ENCODE results near the gene CAGE1. TPM values are rescaled to one million over a fixed set of nuclear protein-coding genes. Genes with fewer than 3 reads are reported as not detected.

The CAGE1 gene
- total RNA-seq, 1 donor from 2014 or later, result 0.07 TPM

DNA sequence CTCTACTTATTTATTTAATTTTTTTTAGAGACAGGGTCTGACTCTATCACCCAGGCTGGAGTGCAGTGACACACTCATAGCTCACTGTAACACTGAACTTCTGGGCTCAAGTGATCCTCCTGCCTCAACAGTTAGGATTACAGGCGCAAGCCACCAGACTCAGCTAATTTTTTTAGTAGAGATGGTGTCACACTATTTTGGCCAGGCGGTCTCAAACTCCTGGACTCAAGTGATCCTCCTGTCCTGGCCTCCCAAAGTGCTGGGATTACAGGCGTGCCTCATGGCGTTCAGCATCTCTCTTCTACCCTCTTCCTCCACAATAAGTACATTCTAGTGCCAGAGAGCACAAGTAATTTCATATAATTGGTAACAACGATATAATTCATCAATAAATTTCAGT is 82.0 kb downstream of the CAGE1 start:
- ATAC-seq (ENCODE audit: low read depth), result no peak
- no peak overlapping the region for H3K4me3 Mint-ChIP-seq
- H3K27me3 Mint-ChIP-seq, result no peaks in the 10 kb centered on the region
- H3K4me1 Mint-ChIP-seq, result peaks cover 48% of the 10 kb centered on the region
- POLR2A ChIA-PET, result interaction anchor here (0.7 kb wide), 1 partner anchor 9 kb away, joined by 3 read pairs; no protein-coding TSS in a partner anchor
- CTCF ChIA-PET, result interaction anchor here (1.0 kb wide), 1 partner anchor 81 kb away, joined by 3 read pairs; no protein-coding TSS in a partner anchor
- TF ChIP-seq, protein P1, sequence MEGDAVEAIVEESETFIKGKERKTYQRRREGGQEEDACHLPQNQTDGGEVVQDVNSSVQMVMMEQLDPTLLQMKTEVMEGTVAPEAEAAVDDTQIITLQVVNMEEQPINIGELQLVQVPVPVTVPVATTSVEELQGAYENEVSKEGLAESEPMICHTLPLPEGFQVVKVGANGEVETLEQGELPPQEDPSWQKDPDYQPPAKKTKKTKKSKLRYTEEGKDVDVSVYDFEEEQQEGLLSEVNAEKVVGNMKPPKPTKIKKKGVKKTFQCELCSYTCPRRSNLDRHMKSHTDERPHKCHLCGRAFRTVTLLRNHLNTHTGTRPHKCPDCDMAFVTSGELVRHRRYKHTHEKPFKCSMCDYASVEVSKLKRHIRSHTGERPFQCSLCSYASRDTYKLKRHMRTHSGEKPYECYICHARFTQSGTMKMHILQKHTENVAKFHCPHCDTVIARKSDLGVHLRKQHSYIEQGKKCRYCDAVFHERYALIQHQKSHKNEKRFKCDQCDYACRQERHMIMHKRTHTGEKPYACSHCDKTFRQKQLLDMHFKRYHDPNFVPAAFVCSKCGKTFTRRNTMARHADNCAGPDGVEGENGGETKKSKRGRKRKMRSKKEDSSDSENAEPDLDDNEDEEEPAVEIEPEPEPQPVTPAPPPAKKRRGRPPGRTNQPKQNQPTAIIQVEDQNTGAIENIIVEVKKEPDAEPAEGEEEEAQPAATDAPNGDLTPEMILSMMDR (IDR thresholded peaks at IDR 0.05), result no peak
- intact Hi-C loops (cut with micrococcal nuclease), result no loop called here
- H3K36me3 Mint-ChIP-seq (ENCODE audit: low read depth), result peaks cover 74% of the 10 kb centered on the region
- no peaks in the 10 kb centered on the region for H3K9me3 Mint-ChIP-seq
- peak overlapping the region; percentile 46 for H3K27ac Mint-ChIP-seq
- no peak for DNase-seq

- Mint-ChIP-seq H3K27ac (peak overlapping the region; percentile 3), H3K36me3 (ENCODE audit: low read depth) (peaks cover 91% of the 10 kb centered on the region), H3K4me3 (no peak overlapping the region), H3K9me3 (no peaks in the 10 kb centered on the region), H3K27me3 (no peaks in the 10 kb centered on the region), H3K4me1 (peaks cover 30% of the 10 kb centered on the region)
- ATAC-seq (ENCODE audit: low read depth) (no peak), DNase-seq (no peak)
- intact Hi-C loops (cut with micrococcal nuclease), result no loop called here
- TF ChIP-seq, protein P1 (IDR thresholded peaks at IDR 0.05), result no peak
- ChIA-PET POLR2A (no interaction called here), CTCF (no interaction called here)
These were observed 84.7 kb downstream of the CAGE1 start for GRCh38 chr6:7304821-7305220.

DNA sequence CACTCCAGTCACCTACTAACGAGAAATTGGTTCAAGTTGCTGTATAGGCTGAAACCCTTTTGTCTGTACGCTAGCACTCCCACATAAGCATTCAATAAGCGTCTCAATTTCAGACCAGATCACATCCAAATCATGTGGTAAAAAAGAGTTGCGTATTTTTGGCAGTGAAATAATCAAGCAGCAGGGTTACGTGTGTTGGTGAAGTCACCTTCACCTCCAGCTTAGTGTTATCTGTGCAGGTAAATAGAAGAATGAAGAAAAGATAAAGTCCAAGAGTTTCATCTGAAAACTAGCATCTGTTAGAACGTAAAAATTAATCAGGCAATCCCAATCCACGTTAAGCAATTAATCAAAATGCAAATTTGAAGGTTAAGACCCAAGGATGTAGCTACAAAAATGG is 87.8 kb downstream of the CAGE1 start:
- ChIA-PET POLR2A (no interaction called here), CTCF (no interaction called here)
- H3K9me3 Mint-ChIP-seq, result no peaks in the 10 kb centered on the region
- H3K27ac Mint-ChIP-seq, result no peak overlapping the region
- H3K27me3 Mint-ChIP-seq, result no peaks in the 10 kb centered on the region
- ATAC-seq (ENCODE audit: low read depth) (no peak), DNase-seq (no peak)
- H3K4me1 Mint-ChIP-seq, result peaks cover 11% of the 10 kb centered on the region
- peaks cover 89% of the 10 kb centered on the region for H3K36me3 Mint-ChIP-seq (ENCODE audit: low read depth)
- TF ChIP-seq, protein P1 (IDR thresholded peaks at IDR 0.05), result no peak
- intact Hi-C loops (cut with micrococcal nuclease), result no loop called here
- H3K4me3 Mint-ChIP-seq, result no peak overlapping the region

DNA sequence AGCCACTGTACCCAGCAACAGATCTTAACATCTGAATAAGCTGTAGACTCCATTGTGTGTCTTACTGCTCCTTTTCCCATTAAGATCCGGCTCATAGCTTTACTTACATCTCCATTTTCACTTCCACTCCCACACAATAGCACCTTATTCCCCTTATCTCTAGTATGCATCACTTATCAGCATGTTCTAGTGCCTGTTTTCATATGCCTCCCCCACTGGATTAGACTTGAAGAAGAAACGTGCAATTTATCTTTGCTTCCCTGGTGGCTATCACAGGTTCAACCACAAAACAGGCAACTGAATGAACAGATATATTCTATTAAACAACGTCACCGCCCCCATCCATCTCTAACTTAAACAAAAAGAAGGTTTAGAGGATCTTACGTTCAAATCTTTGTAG is 88.6 kb downstream of the CAGE1 start:
- TF ChIP-seq, protein P1 (IDR thresholded peaks at IDR 0.05), result no peak
- no peak overlapping the region for H3K4me3 Mint-ChIP-seq
- H3K4me1 Mint-ChIP-seq, result peaks cover 12% of the 10 kb centered on the region
- no peak overlapping the region for H3K27ac Mint-ChIP-seq
- intact Hi-C loops (cut with micrococcal nuclease), result no loop called here
- DNase-seq, result no peak
- H3K36me3 Mint-ChIP-seq (ENCODE audit: low read depth), result peaks cover 91% of the 10 kb centered on the region
- ChIA-PET POLR2A (no interaction called here), CTCF (no interaction called here)
- H3K9me3 Mint-ChIP-seq, result no peaks in the 10 kb centered on the region
- H3K27me3 Mint-ChIP-seq, result no peaks in the 10 kb centered on the region
- ATAC-seq (ENCODE audit: low read depth), result no peak

DNA sequence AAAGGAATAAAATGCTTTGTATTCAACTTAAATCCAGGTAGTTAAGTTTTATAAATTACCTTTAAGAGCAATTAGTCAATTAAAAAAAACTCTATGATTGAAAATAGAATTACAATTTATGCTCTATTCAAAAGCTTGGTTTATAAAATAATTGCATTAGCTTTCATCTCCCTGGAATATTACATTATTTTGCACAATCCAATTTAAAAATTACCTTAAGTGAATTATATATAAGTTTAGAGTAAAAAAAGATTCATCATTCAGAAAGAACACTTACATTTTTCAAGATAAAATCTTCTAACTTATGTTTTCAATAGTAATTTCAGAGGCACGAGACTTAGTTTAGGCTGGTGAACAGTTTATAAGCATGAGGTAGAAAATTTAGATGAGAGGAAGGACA is 91.4 kb downstream of the CAGE1 start:
- POLR2A ChIA-PET, result no interaction called here
- H3K27ac Mint-ChIP-seq, result no peak overlapping the region
- H3K4me3 Mint-ChIP-seq, result no peak overlapping the region
- intact Hi-C loops (cut with micrococcal nuclease), result no loop called here
- TF ChIP-seq, protein P1 (IDR thresholded peaks at IDR 0.05), result no peak
- CTCF ChIA-PET, result no interaction called here
- ATAC-seq (ENCODE audit: low read depth), result no peak
- no peaks in the 10 kb centered on the region for H3K27me3 Mint-ChIP-seq
- peaks cover 2% of the 10 kb centered on the region for H3K4me1 Mint-ChIP-seq
- H3K9me3 Mint-ChIP-seq, result no peaks in the 10 kb centered on the region
- peaks cover 79% of the 10 kb centered on the region for H3K36me3 Mint-ChIP-seq (ENCODE audit: low read depth)
- DNase-seq, result no peak
